ENCODE data around the gene PCK1. TPM values are rescaled to one million over a fixed set of nuclear protein-coding genes. Genes with fewer than 3 reads are reported as not detected.
A peak's percentile ranks its signal among the peaks of the same experiment; 100 is the strongest.

Gene PCK1
- total and polyA plus RNA-seq, 2 of the 8 experiments (the other 6 are each of a cell fraction or from before 2014, with no cell fraction given), result not detected

DNA sequence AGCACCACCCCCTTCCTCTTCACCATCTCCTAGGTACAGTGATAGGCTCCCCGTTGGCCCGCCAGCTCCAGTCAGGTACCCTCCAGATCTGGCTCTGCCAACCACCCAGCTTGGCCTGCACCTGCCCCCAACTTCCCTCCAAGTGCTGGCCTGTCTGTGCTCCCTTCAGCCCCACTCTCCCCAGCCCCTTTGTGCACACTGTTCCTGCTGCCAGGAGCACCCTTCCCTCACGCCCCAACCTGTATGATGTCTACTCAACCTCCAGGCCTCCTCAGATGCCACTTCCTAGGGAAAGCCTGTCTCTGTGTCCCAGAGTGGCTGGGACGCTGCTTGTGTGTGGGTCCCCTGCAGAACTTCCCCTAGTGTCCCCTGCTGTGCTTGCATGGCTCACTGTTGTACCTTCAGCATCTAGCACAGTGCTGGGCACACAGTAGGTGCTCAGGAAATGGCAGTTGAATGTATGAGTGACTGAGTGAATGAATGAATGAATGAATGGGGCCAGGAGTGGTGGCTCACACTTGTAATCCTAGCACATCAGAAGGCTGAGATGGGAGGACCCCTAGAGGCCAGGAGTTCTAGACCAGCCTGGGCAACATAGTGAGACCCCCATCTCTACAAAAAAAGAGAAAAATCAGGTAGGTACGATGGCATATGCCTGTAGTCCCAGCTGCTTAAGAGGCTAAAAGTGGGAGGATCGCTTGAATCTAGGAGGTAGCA, 56.3 kb downstream of the PCK1 start:
- Histone ChIP-seq H3K56ac (replicated peaks; ENCODE audit: insufficient read length, low read depth, low read length) (no peak overlapping the region), H3K14ac (ENCODE audit: insufficient read length) (no peak overlapping the region), H4K91ac (replicated peaks; ENCODE audit: insufficient read length, low read length) (no peak overlapping the region), H3K9ac (replicated peaks in 1 of 4; ENCODE audit: extremely low read depth in 1 of 4, low read depth in 3 of 4, low read length in 3 of 4) (no peak overlapping the region), H2AFZ (ENCODE audit: low read length) (no peak overlapping the region), H2BK20ac (ENCODE audit: low read length) (no peak overlapping the region), H3K4ac (replicated peaks; ENCODE audit: insufficient read length, low read depth, low read length) (no peak overlapping the region), H3K4me2 (ENCODE audit: insufficient read depth in 1 of 2, low read depth in 2 of 2, low read length in 2 of 2) (no peak overlapping the region), H4K8ac (ENCODE audit: extremely low read depth, insufficient read depth, low read length) (no peak overlapping the region), H4K20me1 (replicated peaks in 1 of 2; ENCODE audit: control insufficient read depth in 1 of 2, insufficient read depth in 2 of 2, low read length in 2 of 2) (no peaks in the 10 kb centered on the region), H3K27ac (ENCODE audit: low read depth, low read length) (no peak overlapping the region), H2BK12ac (ENCODE audit: low read depth, low read length) (no peak overlapping the region), H3K23ac (ENCODE audit: insufficient read length) (no peak overlapping the region), H2AK5ac (ENCODE audit: low read depth, low read length) (no peak overlapping the region), H4K5ac (ENCODE audit: insufficient read length, low read depth, low read length) (no peak overlapping the region), H3K79me1 (ENCODE audit: low read depth, low read length) (no peaks in the 10 kb centered on the region), H3K18ac (ENCODE audit: extremely low read depth, low read length) (no peak overlapping the region), H2BK15ac (ENCODE audit: low read length) (no peak overlapping the region), H3K4me3 (ENCODE audit: extremely low read depth in 1 of 4, insufficient read depth in 2 of 4, low read depth in 3 of 4, low read length in 4 of 4) (no peak overlapping the region), H3K9me3 (ENCODE audit: insufficient read depth in 2 of 2, low read depth in 1 of 2, low read length in 1 of 2) (no peaks in the 10 kb centered on the region), H3K4me1 (replicated peaks in 1 of 4; ENCODE audit: control insufficient read depth in 3 of 4, insufficient read depth in 4 of 4, low read length in 3 of 4) (no peaks in the 10 kb centered on the region), H3K27me3 (replicated peaks in 1 of 4; ENCODE audit: control insufficient read depth in 3 of 4, extremely low read depth in 1 of 4, insufficient read depth in 3 of 4, low read length in 3 of 4) (no peaks in the 10 kb centered on the region), H2BK5ac (ENCODE audit: low read depth, low read length) (no peak overlapping the region), H3K36me3 (ENCODE audit: control insufficient read depth in 2 of 4, insufficient read depth in 4 of 4, low read length in 3 of 4) (no peaks in the 10 kb centered on the region), H3K79me2 (ENCODE audit: control insufficient read depth in 1 of 2, insufficient read depth in 2 of 2, low read length in 2 of 2) (no peaks in the 10 kb centered on the region), H2BK120ac (replicated peaks; ENCODE audit: low read depth, low read length) (no peak overlapping the region), H3K23me2 (ENCODE audit: low read depth, low read length) (no peaks in the 10 kb centered on the region)
- ChIA-PET POLR2A (ENCODE audit: partially characterized antibody) (no interaction called here), CTCF (ENCODE audit: partially characterized antibody) (interaction anchor here (0.6 to 2.1 kb wide), 3 partner anchors 23 to 542 kb away, joined by 3 to 6 read pairs (median 4); no protein-coding TSS in a partner anchor)
- TF ChIP-seq SIRT6 (IDR thresholded peaks at IDR 0.05; ENCODE audit: low read length) (no peak), EGR1 (IDR thresholded peaks at IDR 0.05; ENCODE audit: borderline replicate concordance, low read depth, low read length) (no peak), SP1 (IDR thresholded peaks at IDR 0.05; ENCODE audit: low read depth, low read length) (no peak), CEBPB (IDR thresholded peaks at IDR 0.05; ENCODE audit: low read depth, low read length) (no peak), CREB1 (IDR thresholded peaks at IDR 0.05) (no peak), RBBP5 (IDR thresholded peaks at IDR 0.05; ENCODE audit: borderline replicate concordance, low read depth, low read length) (no peak), SIN3A (conservative IDR thresholded peaks at IDR 0.05 in 1 of 2, IDR thresholded peaks at IDR 0.05 in 1 of 2; ENCODE audit: low read depth in 1 of 2, low read length in 2 of 2) (no peak), CHD1 (IDR thresholded peaks at IDR 0.05; ENCODE audit: low read depth, low read length) (no peak), RXRA (IDR thresholded peaks at IDR 0.05; ENCODE audit: insufficient read depth, low read depth, low read length) (no peak)
- 87% methylated on average over 6 of the region's 6 CpGs; no CpG with 5 or more reads in 1 of the 2 experiments for WGBS, 2 experiments (ENCODE audit: extremely low coverage in 1 of 2, insufficient coverage in 1 of 2, insufficient read length in 1 of 2, insufficient replicate concordance in 2 of 2, low coverage in 1 of 2, low lambda C conversion rate in 2 of 2, missing lambda C conversion rate in 1 of 2)
- DNase-seq (ENCODE audit: low read depth in 1 of 2, low spot score in 2 of 2), result peak in 1 of 2 experiments; percentile 31
- FAIRE-seq, result no peak

All from H1 (cell line).